H9 (cell line): ENCODE measurements around the gene USP47. TPM values are rescaled to one million over a fixed set of nuclear protein-coding genes. Genes with fewer than 3 reads are reported as not detected.

Experiments used
- DNase-seq: peaks from one replicate; pipeline ENCODE4 v3.0.0-alpha.2; 2017
- H2AFZ ChIP-seq: one replicate; pipeline ENCODE4 v1.6.1; 2013; ENCODE audit warnings: mild to moderate bottlenecking, low read length, control low read depth, moderate library complexity
- H2AK5ac ChIP-seq: 2 replicates; pipeline ENCODE4 v1.6.1; 2013; ENCODE audit warnings: low read length, control low read depth, mixed read lengths; ENCODE audit not compliant: insufficient read length
- H2BK120ac ChIP-seq: one replicate; pipeline ENCODE4 v1.6.1; 2013; ENCODE audit warnings: low read depth, mild to moderate bottlenecking, low read length, control low read depth, inconsistent platforms; ENCODE audit not compliant: poor library complexity, severe bottlenecking
- H2BK12ac ChIP-seq: 2 replicates; pipeline ENCODE4 v1.6.1; 2013; ENCODE audit warnings: low read length, control low read depth, mixed read lengths, low read depth; ENCODE audit not compliant: insufficient read length
- H2BK15ac ChIP-seq: 2 replicates; pipeline ENCODE4 v1.6.1; 2013; ENCODE audit warnings: low read depth, low read length, control low read depth
- H2BK20ac ChIP-seq: one replicate; pipeline ENCODE4 v1.6.1; 2013; ENCODE audit warnings: low read depth, mild to moderate bottlenecking, low read length, control low read depth, inconsistent platforms; ENCODE audit not compliant: poor library complexity, severe bottlenecking
- H2BK5ac ChIP-seq: 2 replicates; pipeline ENCODE4 v1.6.1; 2013; ENCODE audit warnings: low read length, control low read depth, mixed read lengths; ENCODE audit not compliant: insufficient read length
- H3K14ac ChIP-seq: 2 replicates; pipeline ENCODE4 v1.6.1; 2013; ENCODE audit warnings: low read length, control low read depth; ENCODE audit not compliant: insufficient read depth
- H3K18ac ChIP-seq: 2 replicates; pipeline ENCODE4 v1.6.1; 2013; ENCODE audit warnings: low read depth, mild to moderate bottlenecking, mixed read lengths, low read length, control low read depth; ENCODE audit not compliant: insufficient read length
- H3K23ac ChIP-seq: 2 replicates; pipeline ENCODE4 v1.6.1; 2013; ENCODE audit warnings: low read length, control low read depth, mixed read lengths, low read depth; ENCODE audit not compliant: insufficient read length
- H3K23me2 ChIP-seq: 2 replicates; pipeline ENCODE4 v1.6.1; 2013; ENCODE audit warnings: low read depth, mild to moderate bottlenecking, mixed read lengths, low read length, control low read depth; ENCODE audit not compliant: insufficient read length, poor library complexity, severe bottlenecking
- H3K27ac ChIP-seq: 2 replicates; pipeline ENCODE4 v1.5.1; 2013; ENCODE audit warnings: low read length, control low read depth, mixed read lengths, low read depth; ENCODE audit not compliant: insufficient read length
- H3K27me3 ChIP-seq: 2 replicates; pipeline ENCODE4 v1.6.1; 2013; ENCODE audit warnings: low read length, control low read depth, inconsistent platforms; ENCODE audit not compliant: insufficient read depth
- H3K4ac ChIP-seq: 2 replicates; pipeline ENCODE4 v1.6.1; 2013; ENCODE audit warnings: low read depth, mild to moderate bottlenecking, control low read depth, inconsistent platforms, low read length, moderate library complexity
- H3K4me1 ChIP-seq: 2 replicates; pipeline ENCODE4 v1.6.1; 2013; ENCODE audit warnings: low read length, control low read depth, inconsistent platforms; ENCODE audit not compliant: insufficient read depth
- H3K4me2 ChIP-seq: 2 replicates; pipeline ENCODE4 v1.6.1; 2013; ENCODE audit warnings: low read length, control low read depth, mixed read lengths; ENCODE audit not compliant: insufficient read length, insufficient read depth
- H3K56ac ChIP-seq: 2 replicates; pipeline ENCODE4 v1.6.1; 2013; ENCODE audit warnings: low read depth, mild to moderate bottlenecking, mixed read lengths, low read length, control low read depth; ENCODE audit not compliant: insufficient read length
- H3K79me1 ChIP-seq: 2 replicates; pipeline ENCODE4 v1.6.1; 2013; ENCODE audit warnings: low read depth, mild to moderate bottlenecking, moderate library complexity, low read length, control low read depth, inconsistent platforms; ENCODE audit not compliant: insufficient read depth, poor library complexity, severe bottlenecking
- H3K79me2 ChIP-seq: 2 replicates; pipeline ENCODE4 v1.6.1; 2013; ENCODE audit warnings: low read length, control low read depth, inconsistent platforms; ENCODE audit not compliant: insufficient read depth
- H3K9ac ChIP-seq: 2 replicates; pipeline ENCODE4 v1.6.1; 2013; ENCODE audit warnings: low read length, control low read depth, mixed read lengths; ENCODE audit not compliant: insufficient read length; ENCODE audit errors: extremely low read depth
- H3K9me3 ChIP-seq: one replicate; pipeline ENCODE4 v1.6.1; 2013; ENCODE audit warnings: low read depth, low read length, inconsistent platforms; ENCODE audit not compliant: control insufficient read depth
- H3T11ph ChIP-seq: one replicate; pipeline ENCODE4 v1.6.1; 2013; ENCODE audit warnings: mild to moderate bottlenecking, low read length, control low read depth, inconsistent platforms
- H4K20me1 ChIP-seq: one replicate; pipeline ENCODE4 v1.6.1; 2013; ENCODE audit not compliant: control insufficient read depth, insufficient read length, insufficient read depth
- H4K5ac ChIP-seq: 2 replicates; pipeline ENCODE4 v1.6.1; 2013; ENCODE audit warnings: low read depth, mild to moderate bottlenecking, mixed read lengths, low read length, control low read depth; ENCODE audit not compliant: insufficient read length
- H4K8ac ChIP-seq: replicated peaks from 2 replicates; pipeline ENCODE4 v1.6.1; 2013; ENCODE audit warnings: low read length, control low read depth, mixed read lengths, low read depth; ENCODE audit not compliant: insufficient read length
- H4K91ac ChIP-seq: 2 replicates; pipeline ENCODE4 v1.6.1; 2013; ENCODE audit warnings: low read depth, mild to moderate bottlenecking, moderate library complexity, mixed read lengths, low read length, control low read depth; ENCODE audit not compliant: insufficient read length
- H3K27ac Mint-ChIP-seq, 3 experiments: 2 replicates in 2 of 3; 3 replicates in 1 of 3; pipeline ENCODE4 v1.8.0; 2020 to 2021; ENCODE audit warnings: mixed read lengths in 3 of 3, mild to moderate bottlenecking in 1 of 3, moderate library complexity in 1 of 3
- H3K27me3 Mint-ChIP-seq: 2 replicates; pipeline ENCODE4 v1.8.0; 2021; ENCODE audit warnings: low read depth, mild to moderate bottlenecking, moderate library complexity, mixed read lengths
- H3K36me3 Mint-ChIP-seq, 3 experiments: 2 replicates in 2 of 3; 3 replicates in 1 of 3; pipeline ENCODE4 v1.8.0; 2020 to 2021; ENCODE audit warnings: low read depth in 3 of 3, mixed read lengths in 3 of 3; ENCODE audit not compliant: insufficient read depth in 1 of 3
- H3K4me1 Mint-ChIP-seq, 2 experiments: 2 replicates each; pipeline ENCODE4 v1.8.0; 2020; ENCODE audit warnings: mixed read lengths in 2 of 2
- H3K4me3 Mint-ChIP-seq, 2 experiments: 2 replicates in 1 of 2; 3 replicates in 1 of 2; pipeline ENCODE4 v1.8.0; 2020 to 2021; ENCODE audit warnings: mild to moderate bottlenecking in 2 of 2, mixed read lengths in 2 of 2, moderate library complexity in 1 of 2
- H3K9me3 Mint-ChIP-seq, 2 experiments: 2 replicates in 1 of 2; 3 replicates in 1 of 2; pipeline ENCODE4 v1.8.0; 2020; ENCODE audit warnings: mild to moderate bottlenecking in 2 of 2, mixed read lengths in 2 of 2, moderate library complexity in 1 of 2
- WGBS: extraction: QIAGEN DNeasy Blood & Tissue Kit; methylation state at CpG from one replicate; pipeline ENCODE4 v1.1.7; 2013; ENCODE audit warnings: missing lambda C conversion rate, low lambda C conversion rate, mixed read lengths; ENCODE audit not compliant: insufficient read length; ENCODE audit errors: extremely low coverage; 5-methylcytosine and 5-hydroxymethylcytosine counted together
- total RNA-seq: library from RNA; stranded (reverse); gene quantifications from 2 replicates; pipeline ENCODE4 v1.2.1, GENCODE V29; 2021
- TF ChIP-seq, protein P1 (sequence below): fragments of 200-600 bp; sonication (generic); conservative IDR thresholded peaks from 3 replicates; pipeline ENCODE4 v1.8.0; 2021; ENCODE audit warnings: antibody characterized with exemption, mild to moderate bottlenecking

USP47 gene
- total RNA-seq, 1 experiment from 2014 or later = 26.7 TPM

GRCh38 chr11:11987503-11988022, 145.8 kb downstream of the USP47 start:
- Histone ChIP-seq H3K56ac (no peak overlapping the region), H3K18ac (no peak overlapping the region), H3K27ac (no peak overlapping the region), H3K23ac (no peak overlapping the region), H3K23me2 (no peaks in the 10 kb centered on the region), H3K9me3 (no peaks in the 10 kb centered on the region), H3K4me2 (no peak overlapping the region), H2BK20ac (no peak overlapping the region), H2BK120ac (no peak overlapping the region), H2BK15ac (no peak overlapping the region), H2AFZ (no peak overlapping the region), H3K79me1 (no peaks in the 10 kb centered on the region), H2BK12ac (no peak overlapping the region), H3K4me1 (peaks cover 3% of the 10 kb centered on the region; the same call in 1 of the 2 replicates), H3K14ac (no peak overlapping the region), H3K79me2 (no peaks in the 10 kb centered on the region), H3K9ac (no peak overlapping the region), H2BK5ac (no peak overlapping the region), H4K8ac (no peak overlapping the region), H3T11ph (no peak overlapping the region), H4K91ac (no peak overlapping the region), H4K5ac (no peak overlapping the region), H3K4ac (no peak overlapping the region), H3K27me3 (no peaks in the 10 kb centered on the region), H4K20me1 (no peaks in the 10 kb centered on the region), H2AK5ac (no peak overlapping the region)
- no CpG with 5 or more reads among the region's 1 CpG for WGBS
- TF ChIP-seq, protein P1, sequence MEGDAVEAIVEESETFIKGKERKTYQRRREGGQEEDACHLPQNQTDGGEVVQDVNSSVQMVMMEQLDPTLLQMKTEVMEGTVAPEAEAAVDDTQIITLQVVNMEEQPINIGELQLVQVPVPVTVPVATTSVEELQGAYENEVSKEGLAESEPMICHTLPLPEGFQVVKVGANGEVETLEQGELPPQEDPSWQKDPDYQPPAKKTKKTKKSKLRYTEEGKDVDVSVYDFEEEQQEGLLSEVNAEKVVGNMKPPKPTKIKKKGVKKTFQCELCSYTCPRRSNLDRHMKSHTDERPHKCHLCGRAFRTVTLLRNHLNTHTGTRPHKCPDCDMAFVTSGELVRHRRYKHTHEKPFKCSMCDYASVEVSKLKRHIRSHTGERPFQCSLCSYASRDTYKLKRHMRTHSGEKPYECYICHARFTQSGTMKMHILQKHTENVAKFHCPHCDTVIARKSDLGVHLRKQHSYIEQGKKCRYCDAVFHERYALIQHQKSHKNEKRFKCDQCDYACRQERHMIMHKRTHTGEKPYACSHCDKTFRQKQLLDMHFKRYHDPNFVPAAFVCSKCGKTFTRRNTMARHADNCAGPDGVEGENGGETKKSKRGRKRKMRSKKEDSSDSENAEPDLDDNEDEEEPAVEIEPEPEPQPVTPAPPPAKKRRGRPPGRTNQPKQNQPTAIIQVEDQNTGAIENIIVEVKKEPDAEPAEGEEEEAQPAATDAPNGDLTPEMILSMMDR = peak; percentile 59
- H3K4me3 Mint-ChIP-seq = no peak overlapping the region
- H3K9me3 Mint-ChIP-seq = no peaks in the 10 kb centered on the region
- H3K27ac Mint-ChIP-seq = no peak overlapping the region; a peak in 1 of 7 replicates
- peaks cover 22 to 25% of the 10 kb centered on the region in 2 experiments for H3K4me1 Mint-ChIP-seq
- no peaks in the 10 kb centered on the region for H3K27me3 Mint-ChIP-seq
- peak; percentile 27 for DNase-seq
- H3K36me3 Mint-ChIP-seq = peaks cover 0 to 8% (median 5%) of the 10 kb centered on the region in 3 experiments; a peak in 6 of 7 replicates
